GM12878 (cell line): Measurements from ENCODE around the gene CCNY. TPM values are rescaled to one million over a fixed set of nuclear protein-coding genes. Genes with fewer than 3 reads are reported as not detected.

Experiments used
- ATAC-seq: fragments of 200-7000 bp; cut with Tn5 transposase; 3 replicates; pipeline ENCODE4 v1.9.1; 2020; ENCODE audit warnings: mild to moderate bottlenecking, moderate library complexity
- BruUV-seq: library from RNA; stranded (reverse); fragments of 400-500 nt; replicated peaks from 2 replicates; lab custom pipeline; 2021; lab: Mats Ljungman, UMichigan
- CTCF ChIA-PET: fragments of 300-600 bp; sonication (Branson Sonifier 250); formaldehyde crosslinking; extraction: SDS; loops from one replicate; lab custom pipeline; 2021; ENCODE audit warnings: inconsistent platforms; lab: Yijun Ruan, JAX
- POLR2A ChIA-PET: fragments of 350-600 bp; formaldehyde crosslinking; extraction: SDS; loops from one replicate; lab custom pipeline; 2021; ENCODE audit warnings: inconsistent platforms; lab: Charles Lee
- RAD21 ChIA-PET: fragments of 300-600 bp; sonication (Branson Sonifier 250); formaldehyde crosslinking; loops from one replicate; lab custom pipeline; 2023; ENCODE audit warnings: antibody characterized with exemption; ENCODE audit not compliant: unreplicated experiment; lab: Charles Lee
- SMC1A ChIA-PET: fragments of 300-600 bp; sonication (Branson Sonifier 250); formaldehyde crosslinking; loops from one replicate; lab custom pipeline; 2023; ENCODE audit not compliant: unreplicated experiment, uncharacterized antibody; lab: Charles Lee
- DNase-seq: peaks from one replicate; pipeline ENCODE4 v3.0.0-alpha.2; 2011; ENCODE audit warnings: low read depth, low spot score
- FAIRE-seq: peaks from 3 replicates; lab custom pipeline; 2011; peaks lifted over from hg19 to GRCh38; lab: Jason Lieb, UNC
- H2AFZ ChIP-seq: 2 replicates; pipeline ENCODE4 v1.6.0; 2011; ENCODE audit warnings: low read depth, low read length, control low read depth; ENCODE audit not compliant: control insufficient read depth
- H3K27ac ChIP-seq: 2 replicates; pipeline ENCODE4 v1.5.1; 2011; ENCODE audit warnings: control low read depth; ENCODE audit not compliant: control insufficient read depth, insufficient read depth
- H3K27me3 ChIP-seq, 2 experiments: replicated peaks in 1 of 2; 2 replicates each; pipeline versions ENCODE4 v1.6.0 to v1.6.1; 2011; ENCODE audit warnings: low read length in 1 of 2; ENCODE audit not compliant: control insufficient read depth in 2 of 2, insufficient read depth in 2 of 2
- H3K36me3 ChIP-seq, 2 experiments: 2 replicates each; pipeline ENCODE4 v1.5.1; 2011; ENCODE audit warnings: low read length in 1 of 2; ENCODE audit not compliant: control insufficient read depth in 2 of 2, insufficient read depth in 2 of 2
- H3K4me1 ChIP-seq: 2 replicates; pipeline ENCODE4 v1.6.1; 2011; ENCODE audit warnings: mild to moderate bottlenecking, low read length, moderate library complexity, mixed read lengths; ENCODE audit not compliant: control insufficient read depth, insufficient read depth
- H3K4me2 ChIP-seq: 2 replicates; pipeline ENCODE4 v1.6.0; 2011; ENCODE audit warnings: control low read depth; ENCODE audit not compliant: control insufficient read depth, insufficient read depth
- H3K4me3 ChIP-seq: fragments of 200-600 bp; sonication (generic); 2 replicates; pipeline ENCODE4 v1.5.1; 2016
- H3K79me2 ChIP-seq: 2 replicates; pipeline ENCODE4 v1.6.0; 2011; ENCODE audit warnings: low read length; ENCODE audit not compliant: control insufficient read depth, insufficient read depth
- H3K9ac ChIP-seq: 2 replicates; pipeline ENCODE4 v1.8.0; 2011; ENCODE audit warnings: low read length, control low read depth, mixed read lengths; ENCODE audit not compliant: control insufficient read depth, insufficient read depth
- H3K9me3 ChIP-seq: replicated peaks from 3 replicates; pipeline ENCODE4 v1.5.1; 2011; ENCODE audit warnings: mild to moderate bottlenecking, low read length; ENCODE audit not compliant: control insufficient read depth, insufficient read depth
- H4K20me1 ChIP-seq: 2 replicates; pipeline ENCODE4 v1.6.0; 2011; ENCODE audit not compliant: control insufficient read depth, insufficient read depth
- BACH1 ChIP-seq: fragments of 450-650 bp; IDR thresholded peaks from 2 replicates; pipeline ENCODE4 v1.6.1; 2017; ENCODE audit warnings: mild to moderate bottlenecking, borderline replicate concordance
- EZH2 ChIP-seq: IDR thresholded peaks from 2 replicates; pipeline ENCODE4 v1.6.1; 2012; ENCODE audit warnings: low read depth, mild to moderate bottlenecking, control low read depth, inconsistent platforms, low read length, borderline replicate concordance; ENCODE audit not compliant: control insufficient read depth
- MEF2B ChIP-seq: fragments of 450-650 bp; IDR thresholded peaks from 2 replicates; pipeline ENCODE4 v1.6.1; 2018; ENCODE audit warnings: mild to moderate bottlenecking, moderate library complexity; ENCODE audit not compliant: partially characterized antibody, poor library complexity, severe bottlenecking
- MYB ChIP-seq: fragments of 150-350 bp; IDR thresholded peaks from 2 replicates; pipeline ENCODE4 v1.6.1; 2014; ENCODE audit warnings: mild to moderate bottlenecking, low read depth, low read length, borderline replicate concordance
- NFYB ChIP-seq: IDR thresholded peaks from 2 replicates; pipeline ENCODE4 v1.6.1; 2011; ENCODE audit warnings: low read depth, mild to moderate bottlenecking, low read length, improper control_type of control experiment, moderate library complexity; ENCODE audit not compliant: insufficient read depth
- NR2C1 ChIP-seq: fragments of 450-650 bp; IDR thresholded peaks from 2 replicates; pipeline ENCODE4 v1.6.1; 2017; ENCODE audit warnings: antibody characterized with exemption, mild to moderate bottlenecking, moderate library complexity
- SMC3 ChIP-seq: IDR thresholded peaks from 2 replicates; pipeline ENCODE4 v1.6.1; 2011; ENCODE audit warnings: low read length, improper control_type of control experiment, borderline replicate concordance
- SUZ12 ChIP-seq: fragments of 200-600 bp; sonication (generic); IDR thresholded peaks from one replicate; pipeline ENCODE4 v1.6.1; 2018; ENCODE audit warnings: antibody characterized with exemption, mild to moderate bottlenecking; ENCODE audit not compliant: unreplicated experiment
- TCF3 ChIP-seq: IDR thresholded peaks from 2 replicates; pipeline ENCODE4 v1.6.1; 2012; ENCODE audit warnings: low read depth, mild to moderate bottlenecking, low read length, borderline replicate concordance; ENCODE audit not compliant: insufficient read depth
- WGBS: methylation state at CpG from one replicate; pipeline ENCODE4 v1.1.6; 2016; ENCODE audit warnings: low lambda C conversion rate; ENCODE audit not compliant: insufficient replicate concordance, insufficient coverage; ENCODE audit errors: missing lambda C conversion rate; 5-methylcytosine and 5-hydroxymethylcytosine counted together
- in situ Hi-C: fragments of 300-500 bp; cut with MboI; formaldehyde crosslinking; loops from 9 replicates; pipeline ENCODE4 v1.14.3; 2018; ENCODE audit warnings: mixed read lengths
- intact Hi-C: fragments of 100-400 bp; cut with micrococcal nuclease; formaldehyde crosslinking; loops from one replicate; pipeline ENCODE4 v1.14.2; 2022; ENCODE audit not compliant: unreplicated experiment
- polyA plus RNA-seq, 11 experiments: library from polyadenylated mRNA; depleted of rRNA in 4 of 11; unstranded in 6 of 11; stranded (reverse) in 5 of 11; fragments of >200 nt; fragmentation: Nextera tagmentation in 4 of 11; fragmentation: Illumina TruSeq in 1 of 11; extraction: Ambion mirVana in 4 of 11; extraction: Trizol in 1 of 11; gene quantifications; 1 replicate in 1 of 11; 2 replicates in 10 of 11; pipeline versions ENCODE4 v1.2.1 to v1.2.3, GENCODE V29; 2011 to 2016; ENCODE audit warnings: inconsistent platforms in 2 of 11, missing spikeins in 2 of 11, low read depth in 1 of 11
- total RNA-seq, 4 experiments: library from RNA; depleted of rRNA in 3 of 4; stranded (reverse); fragments of >200 nt in 3 of 4; fragmentation: Illumina TruSeq in 1 of 4; extraction: Trizol in 1 of 4; gene quantifications; 2 replicates each; pipeline versions ENCODE4 v1.2.1 to v1.2.3, GENCODE V29; 2013 to 2021

CCNY gene
- total and polyA plus RNA-seq, 10 of the 15 experiments (the other 5 are each of a cell fraction or from before 2014, with no cell fraction given): 3.6 to 50.0 (median 26.1) TPM

DNA sequence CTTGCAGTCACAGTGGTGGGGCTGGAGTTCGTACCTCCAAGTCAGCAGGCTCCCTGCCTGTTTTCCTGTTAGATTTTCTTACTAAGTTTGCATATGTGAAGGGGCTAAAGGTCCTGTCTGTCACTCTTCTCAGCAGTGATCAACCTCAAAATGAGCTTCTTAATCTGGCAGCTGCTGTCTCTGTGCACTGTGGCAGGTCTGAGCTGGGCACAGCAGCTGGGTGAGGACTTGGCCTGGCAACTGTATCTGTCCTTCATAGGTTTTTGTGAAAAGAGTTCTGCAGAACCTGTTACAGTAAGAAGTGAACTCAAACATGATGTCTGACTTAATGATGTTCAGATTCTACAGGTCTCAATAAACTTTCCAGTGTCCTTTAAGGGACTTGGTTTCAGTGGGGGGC lies 237.5 kb downstream of the CCNY start:
- no peak for FAIRE-seq
- RAD21 ChIA-PET: interaction anchor here (1.0 kb wide), 1 partner anchor 334 kb away, joined by 3 read pairs; no protein-coding TSS in a partner anchor
- BruUV-seq: no TSS peak
- intact Hi-C loops: no loop called here
- Histone ChIP-seq H3K36me3 (peaks cover 3 to 10% of the 10 kb centered on the region in 2 experiments), H3K27me3 (no peaks in the 10 kb centered on the region), H3K4me2 (no peak overlapping the region), H4K20me1 (no peaks in the 10 kb centered on the region), H3K4me3 (no peak overlapping the region), H3K79me2 (no peaks in the 10 kb centered on the region), H3K9ac (no peak overlapping the region), H3K9me3 (no peaks in the 10 kb centered on the region), H3K27ac (no peak overlapping the region)
- POLR2A ChIA-PET: no interaction called here
- ATAC-seq: no peak
- DNase-seq: no peak
- in situ Hi-C loops: no loop called here
- WGBS: 93% methylated on average over 1 of the region's 1 CpG
- no peak for TF ChIP-seq TCF3
- TF ChIP-seq EZH2: no peak
- TF ChIP-seq SUZ12: no peak
- no peak for TF ChIP-seq NFYB
- no peak for TF ChIP-seq NR2C1
- TF ChIP-seq MEF2B: no peak
- no peak for TF ChIP-seq MYB
- no peak for TF ChIP-seq BACH1
- no peak for TF ChIP-seq SMC3
- TF ChIP-seq, all 136 proteins: peak for 0
- SMC1A ChIA-PET: interaction anchor here (0.5 kb wide), 1 partner anchor 335 kb away, joined by 4 read pairs; no protein-coding TSS in a partner anchor
- CTCF ChIA-PET: interaction anchor here (0.6 to 6.5 kb wide), 3 partner anchors 10 to 453 kb away, joined by 3 to 35 read pairs (median 3); no protein-coding TSS in a partner anchor
- Histone ChIP-seq H2AFZ (no peak overlapping the region), H3K4me1 (no peaks in the 10 kb centered on the region)
